GM12891 (cell line): ENCODE measurements around the gene TREML4.

ENCODE experiments used
- PAX5 ChIP-seq: IDR thresholded peaks from 2 replicates; pipeline ENCODE4 v1.6.1; 2011; ENCODE audit warnings: low read length, moderate library complexity, mild to moderate bottlenecking; ENCODE audit not compliant: insufficient read depth, severe bottlenecking
- POLR2A ChIP-seq: IDR thresholded peaks from 2 replicates; pipeline ENCODE4 v1.6.1; 2011; ENCODE audit warnings: low read depth, low read length, control low read depth
- TAF1 ChIP-seq: IDR thresholded peaks from 2 replicates; pipeline ENCODE4 v1.6.1; 2011; ENCODE audit warnings: low read depth, low read length, control low read depth

GRCh38 chr6:41247288-41247865 lies 19.2 kb downstream of the TREML4 start:
- TF ChIP-seq POLR2A: no peak
- no peak for TF ChIP-seq TAF1
- no peak for TF ChIP-seq PAX5
